Testis (tissue), 2 donors: ENCODE results near the gene KCTD18.

ENCODE experiments used
- POLR2A ChIP-seq: fragments of 450-650 bp; IDR thresholded peaks from one replicate; pipeline ENCODE4 v1.6.1; 2017; ENCODE audit warnings: antibody characterized with exemption, mild to moderate bottlenecking, moderate library complexity
- TF ChIP-seq, protein P1 (sequence below), 3 experiments: fragments of 450-650 bp in 2 of 3; fragments of 200-600 bp in 1 of 3; sonication (generic) in 1 of 3; IDR thresholded peaks; one replicate each; pipeline ENCODE4 v1.5.1; 2016 to 2019; ENCODE audit warnings: antibody characterized with exemption in 3 of 3, mild to moderate bottlenecking in 2 of 3, moderate library complexity in 1 of 3

DNA sequence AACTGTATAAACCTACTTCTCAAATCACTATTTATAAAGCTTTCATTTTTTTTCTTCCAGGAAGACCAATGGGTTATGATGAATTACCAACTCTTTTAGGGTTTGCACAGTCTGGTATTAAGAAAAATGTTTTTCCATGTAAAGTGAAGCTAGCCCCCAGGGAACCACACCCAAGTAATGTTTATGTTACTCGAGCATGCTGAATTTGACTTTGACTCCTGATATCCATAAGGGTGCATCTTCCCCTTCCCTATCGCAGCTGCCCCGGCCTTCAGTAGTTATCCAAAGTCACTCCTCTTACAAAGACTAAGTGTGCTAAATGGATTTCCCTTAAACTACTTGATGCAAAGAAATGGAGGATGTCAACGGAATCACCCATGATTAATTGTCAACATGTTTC lies 21.7 kb downstream of the KCTD18 start:
- TF ChIP-seq, protein P1, sequence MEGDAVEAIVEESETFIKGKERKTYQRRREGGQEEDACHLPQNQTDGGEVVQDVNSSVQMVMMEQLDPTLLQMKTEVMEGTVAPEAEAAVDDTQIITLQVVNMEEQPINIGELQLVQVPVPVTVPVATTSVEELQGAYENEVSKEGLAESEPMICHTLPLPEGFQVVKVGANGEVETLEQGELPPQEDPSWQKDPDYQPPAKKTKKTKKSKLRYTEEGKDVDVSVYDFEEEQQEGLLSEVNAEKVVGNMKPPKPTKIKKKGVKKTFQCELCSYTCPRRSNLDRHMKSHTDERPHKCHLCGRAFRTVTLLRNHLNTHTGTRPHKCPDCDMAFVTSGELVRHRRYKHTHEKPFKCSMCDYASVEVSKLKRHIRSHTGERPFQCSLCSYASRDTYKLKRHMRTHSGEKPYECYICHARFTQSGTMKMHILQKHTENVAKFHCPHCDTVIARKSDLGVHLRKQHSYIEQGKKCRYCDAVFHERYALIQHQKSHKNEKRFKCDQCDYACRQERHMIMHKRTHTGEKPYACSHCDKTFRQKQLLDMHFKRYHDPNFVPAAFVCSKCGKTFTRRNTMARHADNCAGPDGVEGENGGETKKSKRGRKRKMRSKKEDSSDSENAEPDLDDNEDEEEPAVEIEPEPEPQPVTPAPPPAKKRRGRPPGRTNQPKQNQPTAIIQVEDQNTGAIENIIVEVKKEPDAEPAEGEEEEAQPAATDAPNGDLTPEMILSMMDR (IDR thresholded peaks at IDR 0.05), result no peak
- TF ChIP-seq POLR2A, result no peak
